HepG2 (cell line): ENCODE measurements around the gene JPH4. TPM values are rescaled to one million over a fixed set of nuclear protein-coding genes. Genes with fewer than 3 reads are reported as not detected.

Experiments
- DBP ChIP-seq: sonication (generic); formaldehyde crosslinking; IDR thresholded peaks from 2 replicates; pipeline ENCODE4 v1.4.0; 2020; ENCODE audit warnings: missing genetic modification reagents; ENCODE audit errors: not compliant biosample characterization
- KDM5A ChIP-seq: fragments of 200-600 bp; sonication (generic); IDR thresholded peaks from 2 replicates; pipeline ENCODE4 v1.7.0; 2018; ENCODE audit warnings: antibody characterized with exemption, mild to moderate bottlenecking, low read length, borderline replicate concordance
- NFKBIZ ChIP-seq: IDR thresholded peaks from 2 replicates; pipeline ENCODE4 v1.6.1; 2018; ENCODE audit warnings: missing genetic modification reagents, missing compliant biosample characterization
- RAD51 ChIP-seq: fragments of 450-650 bp; IDR thresholded peaks from 2 replicates; pipeline ENCODE4 v1.6.1; 2016; ENCODE audit warnings: borderline replicate concordance
- REXO4 ChIP-seq: sonication (generic); formaldehyde crosslinking; IDR thresholded peaks from 2 replicates; pipeline ENCODE4 v1.8.0; 2022; ENCODE audit warnings: missing genetic modification reagents, mild to moderate bottlenecking, borderline replicate concordance
- ZFP91 ChIP-seq: sonication (generic); formaldehyde crosslinking; IDR thresholded peaks from 2 replicates; pipeline ENCODE4 v1.9.0; 2022; ENCODE audit warnings: missing genetic modification reagents, mild to moderate bottlenecking, borderline replicate concordance
- ZNF24 ChIP-seq: fragments of 450-650 bp; IDR thresholded peaks from 2 replicates; pipeline ENCODE4 v1.6.1; 2017; ENCODE audit warnings: antibody characterized with exemption, mild to moderate bottlenecking
- ZNF3 ChIP-seq: IDR thresholded peaks from 2 replicates; pipeline ENCODE4 v1.7.0; 2017; ENCODE audit warnings: inconsistent platforms
- ZNF331 ChIP-seq: sonication (generic); formaldehyde crosslinking; IDR thresholded peaks from 2 replicates; pipeline ENCODE4 v1.4.0; 2020; ENCODE audit warnings: missing genetic modification reagents
- ZNF513 ChIP-seq: sonication (generic); formaldehyde crosslinking; conservative IDR thresholded peaks from 2 replicates; pipeline ENCODE4 v1.5.0; 2020; ENCODE audit warnings: missing genetic modification reagents
- ZNF546 ChIP-seq: sonication (generic); formaldehyde crosslinking; conservative IDR thresholded peaks from 2 replicates; pipeline ENCODE4 v1.8.1; 2023; ENCODE audit warnings: mild to moderate bottlenecking, missing genetic modification reagents
- ZNF614 ChIP-seq: IDR thresholded peaks from 2 replicates; pipeline ENCODE4 v1.6.1; 2018; ENCODE audit warnings: missing biosample characterization, missing genetic modification reagents, inconsistent platforms, borderline replicate concordance
- ZNF780A ChIP-seq: sonication (generic); formaldehyde crosslinking; IDR thresholded peaks from 2 replicates; pipeline ENCODE4 v1.8.0; 2022; ENCODE audit warnings: mild to moderate bottlenecking, missing genetic modification reagents, moderate library complexity
- ZSCAN12 ChIP-seq: sonication (generic); formaldehyde crosslinking; IDR thresholded peaks from 2 replicates; pipeline ENCODE4 v1.9.0; 2021; ENCODE audit warnings: mild to moderate bottlenecking, missing genetic modification reagents
- polyA plus RNA-seq, 8 experiments: library from polyadenylated mRNA; depleted of rRNA in 3 of 8; stranded (reverse) in 7 of 8; unstranded in 1 of 8; fragments of >200 nt; fragmentation: Illumina TruSeq in 4 of 8; extraction: Trizol in 4 of 8; gene quantifications; 2 replicates each; pipeline versions ENCODE4 v1.2.1 to v1.2.3, GENCODE V29; 2011 to 2016; ENCODE audit warnings: low read depth in 4 of 8, missing spikeins in 1 of 8, mixed read lengths in 1 of 8; ENCODE audit not compliant: insufficient read depth in 1 of 8
- total RNA-seq, 5 experiments: library from RNA; depleted of rRNA; stranded (reverse); fragments of >200 nt; fragmentation: Illumina TruSeq; extraction: Trizol; gene quantifications; 2 replicates each; pipeline ENCODE4 v1.2.3, GENCODE V29; 2016; ENCODE audit warnings: low read depth in 1 of 5
- TF ChIP-seq, protein P1 (sequence below): sonication (generic); formaldehyde crosslinking; IDR thresholded peaks from 2 replicates; pipeline ENCODE4 v1.5.1; 2020; ENCODE audit warnings: missing genetic modification reagents, mild to moderate bottlenecking, borderline replicate concordance
- TF ChIP-seq, protein P2 (sequence below): sonication (generic); formaldehyde crosslinking; IDR thresholded peaks from 2 replicates; pipeline ENCODE4 v1.8.0; 2022; ENCODE audit warnings: missing genetic modification reagents, mild to moderate bottlenecking, borderline replicate concordance

Gene JPH4
- total and polyA plus RNA-seq, 2 of the 13 experiments (the other 11 are each of a cell fraction or from before 2014, with no cell fraction given): 0.08 to 0.22 TPM

DNA sequence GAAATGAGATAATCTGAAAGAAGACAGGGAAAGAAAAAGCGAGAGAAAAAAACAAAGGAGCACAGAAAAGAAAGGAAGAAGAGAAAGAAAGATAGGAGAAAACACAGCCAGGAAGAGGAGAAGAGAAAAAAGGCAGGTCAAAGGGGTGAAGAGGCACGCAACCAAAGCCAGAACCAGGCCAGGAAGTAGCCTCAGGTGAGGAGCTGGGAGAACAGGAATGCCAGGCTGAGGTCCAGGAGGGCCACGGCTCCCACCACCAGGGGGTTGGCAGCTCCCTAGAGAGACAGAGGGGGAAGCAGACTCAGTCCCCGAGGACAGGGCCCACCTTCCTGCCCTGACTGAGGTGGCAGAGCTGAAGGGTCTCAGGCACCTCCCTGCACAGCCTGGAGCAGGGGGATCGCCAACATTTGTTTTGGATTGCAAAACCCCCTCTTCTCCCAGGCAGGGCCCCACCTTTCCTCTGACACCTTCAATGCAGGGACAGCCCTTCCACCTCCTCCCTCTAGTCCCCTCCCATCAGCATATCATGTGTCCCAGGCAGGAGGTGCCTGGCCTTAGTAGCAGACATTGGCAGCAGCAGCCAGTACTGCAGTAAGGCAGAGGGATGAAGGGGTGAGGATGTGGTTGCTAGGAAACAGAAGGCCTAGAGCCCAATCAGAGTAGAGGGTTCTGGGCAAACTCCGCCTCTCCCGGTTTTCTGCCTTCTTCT, 9.0 kb downstream of the JPH4 start (continued):
- TF ChIP-seq ZNF513 (CRISPR knock-in tag): no peak
- no peak for TF ChIP-seq ZNF546
- TF ChIP-seq ZFP91 (CRISPR knock-in tag): peak; percentile 27; the same call in 1 of the 2 replicates
- TF ChIP-seq REXO4 (CRISPR knock-in tag): no peak
- no peak for TF ChIP-seq DBP (CRISPR knock-in tag)
- no peak; the same call in 1 of the 2 replicates for TF ChIP-seq RAD51
- TF ChIP-seq ZNF3 (CRISPR knock-in tag): no peak
- no peak for TF ChIP-seq ZNF24
- no peak for TF ChIP-seq ZNF780A
- no peak for TF ChIP-seq ZSCAN12 (CRISPR knock-in tag)
- TF ChIP-seq ZNF331 (CRISPR knock-in tag): no peak
- TF ChIP-seq NFKBIZ (CRISPR knock-in tag): 0 out of 2 replicates have a peak, but pooled peaks have one; percentile 27
- TF ChIP-seq, protein P1, sequence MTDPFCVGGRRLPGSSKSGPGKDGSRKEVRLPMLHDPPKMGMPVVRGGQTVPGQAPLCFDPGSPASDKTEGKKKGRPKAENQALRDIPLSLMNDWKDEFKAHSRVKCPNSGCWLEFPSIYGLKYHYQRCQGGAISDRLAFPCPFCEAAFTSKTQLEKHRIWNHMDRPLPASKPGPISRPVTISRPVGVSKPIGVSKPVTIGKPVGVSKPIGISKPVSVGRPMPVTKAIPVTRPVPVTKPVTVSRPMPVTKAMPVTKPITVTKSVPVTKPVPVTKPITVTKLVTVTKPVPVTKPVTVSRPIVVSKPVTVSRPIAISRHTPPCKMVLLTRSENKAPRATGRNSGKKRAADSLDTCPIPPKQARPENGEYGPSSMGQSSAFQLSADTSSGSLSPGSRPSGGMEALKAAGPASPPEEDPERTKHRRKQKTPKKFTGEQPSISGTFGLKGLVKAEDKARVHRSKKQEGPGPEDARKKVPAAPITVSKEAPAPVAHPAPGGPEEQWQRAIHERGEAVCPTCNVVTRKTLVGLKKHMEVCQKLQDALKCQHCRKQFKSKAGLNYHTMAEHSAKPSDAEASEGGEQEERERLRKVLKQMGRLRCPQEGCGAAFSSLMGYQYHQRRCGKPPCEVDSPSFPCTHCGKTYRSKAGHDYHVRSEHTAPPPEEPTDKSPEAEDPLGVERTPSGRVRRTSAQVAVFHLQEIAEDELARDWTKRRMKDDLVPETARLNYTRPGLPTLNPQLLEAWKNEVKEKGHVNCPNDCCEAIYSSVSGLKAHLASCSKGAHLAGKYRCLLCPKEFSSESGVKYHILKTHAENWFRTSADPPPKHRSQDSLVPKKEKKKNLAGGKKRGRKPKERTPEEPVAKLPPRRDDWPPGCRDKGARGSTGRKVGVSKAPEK: 0 out of 2 replicates have a peak, but pooled peaks have one; percentile 59
- TF ChIP-seq, protein P2, sequence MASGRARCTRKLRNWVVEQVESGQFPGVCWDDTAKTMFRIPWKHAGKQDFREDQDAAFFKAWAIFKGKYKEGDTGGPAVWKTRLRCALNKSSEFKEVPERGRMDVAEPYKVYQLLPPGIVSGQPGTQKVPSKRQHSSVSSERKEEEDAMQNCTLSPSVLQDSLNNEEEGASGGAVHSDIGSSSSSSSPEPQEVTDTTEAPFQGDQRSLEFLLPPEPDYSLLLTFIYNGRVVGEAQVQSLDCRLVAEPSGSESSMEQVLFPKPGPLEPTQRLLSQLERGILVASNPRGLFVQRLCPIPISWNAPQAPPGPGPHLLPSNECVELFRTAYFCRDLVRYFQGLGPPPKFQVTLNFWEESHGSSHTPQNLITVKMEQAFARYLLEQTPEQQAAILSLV: no peak
- no peak for TF ChIP-seq KDM5A
- TF ChIP-seq ZNF614 (CRISPR knock-in tag): no peak
